ENCODE results near the gene SNORC. TPM values are rescaled to one million over a fixed set of nuclear protein-coding genes. Genes with fewer than 3 reads are reported as not detected.

The SNORC gene
- total and polyA plus RNA-seq, 12 donors: 0.70 to 1.7 (median 0.94) TPM

DNA sequence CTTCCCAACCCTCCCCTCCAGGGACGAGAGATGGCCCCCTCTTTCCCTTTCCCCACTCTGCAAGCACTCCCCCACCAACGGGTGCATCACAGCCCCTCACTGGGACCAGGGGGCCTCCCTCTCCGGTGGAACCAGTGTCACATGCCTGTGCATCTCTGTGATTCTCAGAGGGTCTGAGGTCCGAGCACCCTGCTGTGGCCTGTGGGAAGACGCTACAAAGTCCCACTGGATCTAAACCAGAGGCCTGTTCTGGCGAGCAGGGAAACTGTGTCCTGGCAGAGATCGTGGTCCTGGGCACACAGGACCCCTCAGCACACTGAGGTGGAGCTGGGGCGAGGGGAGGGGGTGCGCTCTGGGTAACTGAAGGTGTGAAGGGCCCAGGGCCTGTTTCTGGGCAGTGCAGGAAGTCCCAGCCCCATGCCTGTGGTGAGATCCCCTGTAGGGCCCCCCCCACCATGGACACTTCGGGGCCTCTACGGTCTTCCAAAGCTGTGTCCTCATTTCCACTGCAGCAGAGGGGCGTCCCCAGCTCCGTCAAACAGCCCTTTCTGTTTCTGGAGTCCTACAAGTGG is 8.0 kb downstream of the SNORC start:
- Histone ChIP-seq H3K4me3 (no peak overlapping the region), H3K9me3 (no peaks in the 10 kb centered on the region), H3K27ac (no peak overlapping the region), H3K4me1 (peaks cover 0 to 18% (median 5%) of the 10 kb centered on the region in 9 donors), H3K27me3 (peaks cover 17 to 34% (median 28%) of the 10 kb centered on the region in 7 donors), H3K36me3 (no peaks in the 10 kb centered on the region)
- DNase-seq (no peak), ATAC-seq (no peak)
- 96 to 97% methylated on average over 13 of the region's 13 CpGs for WGBS, 2 donors
- intact Hi-C loops (cut with DNase I): no loop called here
- no peak for TF ChIP-seq CTCF (IDR thresholded peaks at IDR 0.05)

- DNase-seq (no peak), ATAC-seq (no peak)
- intact Hi-C loops (cut with DNase I): no loop called here
- Histone ChIP-seq H3K27me3 (peaks cover 17 to 34% (median 29%) of the 10 kb centered on the region in 7 donors), H3K9me3 (no peaks in the 10 kb centered on the region), H3K27ac (no peak overlapping the region), H3K4me3 (no peak overlapping the region), H3K4me1 (peaks cover 0 to 14% (median 5%) of the 10 kb centered on the region in 9 donors), H3K36me3 (no peaks in the 10 kb centered on the region)
- TF ChIP-seq CTCF (IDR thresholded peaks at IDR 0.05): no peak
- WGBS, 2 donors: 86 to 90% methylated on average over 20 of the region's 20 CpGs
Observed at GRCh38 chr2:232878855-232879617, 9.0 kb downstream of the SNORC start.

DNA sequence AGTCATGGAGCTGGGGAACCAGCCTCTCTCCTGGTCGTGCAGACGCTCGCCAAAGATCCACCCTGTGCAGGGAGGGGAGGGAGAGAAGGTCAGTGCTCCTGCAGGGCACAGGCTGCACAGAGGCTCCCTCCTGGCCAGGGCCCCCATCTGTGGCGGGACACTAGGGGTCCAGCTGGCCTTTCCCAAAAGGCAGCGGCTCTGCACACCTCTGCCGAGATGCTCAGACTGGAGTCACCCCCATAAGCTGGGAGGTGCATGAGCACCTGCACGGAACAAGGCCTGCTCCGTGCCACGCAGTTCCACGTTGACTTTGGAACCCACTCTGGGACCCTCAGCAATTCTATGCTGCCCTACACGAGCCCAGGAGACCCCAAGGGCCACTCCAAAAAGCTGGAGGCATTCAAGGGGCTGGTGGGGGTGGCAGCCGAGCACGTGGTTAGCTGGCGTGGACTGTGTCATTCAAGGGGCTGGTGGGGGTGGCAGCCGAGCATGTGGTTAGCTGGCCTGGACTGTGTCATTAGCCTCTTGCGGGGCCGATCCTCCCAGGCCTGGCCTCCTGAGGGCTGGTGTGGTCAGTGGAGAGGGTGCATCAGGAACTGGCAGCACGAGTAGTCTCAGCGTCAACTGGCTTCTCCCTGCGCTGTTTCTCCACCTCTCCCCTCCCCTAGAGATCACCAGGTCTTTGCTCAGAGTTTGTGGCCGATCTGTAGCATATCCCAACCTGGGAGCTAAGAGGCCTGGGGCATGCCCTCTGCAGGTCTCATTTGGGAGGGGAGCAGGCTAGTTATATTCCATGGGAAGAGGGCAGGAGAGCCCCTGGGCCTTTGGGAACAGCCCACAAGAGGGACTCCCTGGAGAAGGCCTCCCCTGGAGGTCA is 9.8 kb downstream of the SNORC start:
- Histone ChIP-seq H3K4me1 (peaks cover 0 to 14% (median 5%) of the 10 kb centered on the region in 9 donors), H3K27me3 (peaks cover 17 to 33% (median 24%) of the 10 kb centered on the region in 7 donors), H3K36me3 (no peaks in the 10 kb centered on the region), H3K9me3 (no peaks in the 10 kb centered on the region), H3K27ac (no peak overlapping the region), H3K4me3 (no peak overlapping the region)
- DNase-seq (no peak), ATAC-seq (no peak)
- no peak for TF ChIP-seq CTCF (IDR thresholded peaks at IDR 0.05)
- intact Hi-C loops (cut with DNase I): no loop called here
- WGBS, 2 donors: 89 to 92% methylated on average over 21 of the region's 21 CpGs

GRCh38 chr2:232880764-232881351 is 10.8 kb downstream of the SNORC start:
- Histone ChIP-seq H3K4me3 (no peak overlapping the region), H3K4me1 (peaks cover 0 to 9% (median 3%) of the 10 kb centered on the region in 9 donors), H3K27me3 (peaks cover 8 to 33% (median 19%) of the 10 kb centered on the region in 7 donors), H3K36me3 (no peaks in the 10 kb centered on the region), H3K9me3 (no peaks in the 10 kb centered on the region), H3K27ac (no peak overlapping the region)
- intact Hi-C loops (cut with DNase I): no loop called here
- ATAC-seq (no peak), DNase-seq (no peak)
- TF ChIP-seq CTCF (IDR thresholded peaks at IDR 0.05): no peak
- 73 to 81% methylated on average over 17 of the region's 17 CpGs for WGBS, 2 donors

All from heart right ventricle (tissue), 16 donors.